H1 (cell line): ENCODE results near the gene METTL22. TPM values are rescaled to one million over a fixed set of nuclear protein-coding genes. Genes with fewer than 3 reads are reported as not detected.

Source experiments
- CTCF ChIA-PET: fragments of 300-600 bp; sonication (Branson Sonifier 250); formaldehyde crosslinking; loops from one replicate; lab custom pipeline; 2021; ENCODE audit not compliant: partially characterized antibody; lab: Charles Lee
- POLR2A ChIA-PET: fragments of 300-600 bp; sonication (Branson Sonifier 250); formaldehyde crosslinking; loops from one replicate; lab custom pipeline; 2021; ENCODE audit warnings: inconsistent platforms; ENCODE audit not compliant: partially characterized antibody; lab: Charles Lee
- DNase-seq, 2 experiments: peaks; one replicate each; pipeline versions ENCODE4 v3.0.0 to v3.0.0-alpha.2; 2010 to 2022; ENCODE audit warnings: low spot score in 2 of 2, low read depth in 1 of 2, mixed read lengths in 1 of 2
- FAIRE-seq: peaks from 2 replicates; lab custom pipeline; 2011; peaks lifted over from hg19 to GRCh38; lab: Jason Lieb, UNC
- H2AFZ ChIP-seq: 2 replicates; pipeline ENCODE4 v1.8.1; 2012; ENCODE audit warnings: low read length, inconsistent platforms
- H2AK5ac ChIP-seq: 2 replicates; pipeline ENCODE4 v1.6.1; 2013; ENCODE audit warnings: low read depth, low read length
- H2BK120ac ChIP-seq: replicated peaks from 2 replicates; pipeline ENCODE3; 2013; ENCODE audit warnings: low read depth, low read length, inconsistent platforms
- H2BK12ac ChIP-seq: 2 replicates; pipeline ENCODE4 v1.6.1; 2013; ENCODE audit warnings: low read depth, low read length
- H2BK15ac ChIP-seq: 2 replicates; pipeline ENCODE4 v1.6.1; 2013; ENCODE audit warnings: low read length
- H2BK20ac ChIP-seq: 2 replicates; pipeline ENCODE4 v1.6.1; 2013; ENCODE audit warnings: low read length
- H2BK5ac ChIP-seq: 2 replicates; pipeline ENCODE4 v1.6.1; 2013; ENCODE audit warnings: low read depth, low read length
- H3K14ac ChIP-seq: 2 replicates; pipeline ENCODE4 v1.6.1; 2013; ENCODE audit warnings: inconsistent platforms; ENCODE audit not compliant: insufficient read length
- H3K18ac ChIP-seq: 2 replicates; pipeline ENCODE4 v1.6.1; 2013; ENCODE audit warnings: low read length; ENCODE audit errors: extremely low read depth
- H3K23ac ChIP-seq: 2 replicates; pipeline ENCODE4 v1.6.1; 2013; ENCODE audit warnings: inconsistent platforms; ENCODE audit not compliant: insufficient read length
- H3K23me2 ChIP-seq: 2 replicates; pipeline ENCODE4 v1.6.1; 2013; ENCODE audit warnings: low read depth, low read length
- H3K27ac ChIP-seq: 2 replicates; pipeline ENCODE4 v1.6.1; 2011; ENCODE audit warnings: low read depth, low read length, inconsistent platforms
- H3K27me3 ChIP-seq, 4 experiments: replicated peaks in 1 of 4; 1 replicate in 1 of 4; 2 replicates in 3 of 4; pipeline versions ENCODE4 v1.6.1 to v1.8.1; 2011 to 2013; ENCODE audit warnings: low read length in 3 of 4, mild to moderate bottlenecking in 3 of 4, inconsistent platforms in 2 of 4, mixed read lengths in 2 of 4, moderate library complexity in 1 of 4; ENCODE audit not compliant: control insufficient read depth in 3 of 4, insufficient read depth in 3 of 4; ENCODE audit errors: extremely low read depth in 1 of 4
- H3K36me3 ChIP-seq, 4 experiments: 2 replicates each; pipeline versions ENCODE4 v1.6.1 to v1.8.1; 2011 to 2013; ENCODE audit warnings: mild to moderate bottlenecking in 4 of 4, low read length in 3 of 4, moderate library complexity in 2 of 4, control low read depth in 1 of 4, inconsistent platforms in 1 of 4; ENCODE audit not compliant: insufficient read depth in 4 of 4, control insufficient read depth in 2 of 4
- H3K4ac ChIP-seq: replicated peaks from 2 replicates; pipeline ENCODE3; 2013; ENCODE audit warnings: low read length, low read depth, mixed read lengths, inconsistent platforms; ENCODE audit not compliant: insufficient read length
- H3K4me1 ChIP-seq, 4 experiments: replicated peaks in 1 of 4; 1 replicate in 1 of 4; 2 replicates in 3 of 4; pipeline versions ENCODE4 v1.6.1 to v1.8.1; 2011 to 2013; ENCODE audit warnings: low read length in 3 of 4, inconsistent platforms in 2 of 4, mixed read lengths in 1 of 4; ENCODE audit not compliant: insufficient read depth in 4 of 4, control insufficient read depth in 3 of 4
- H3K4me2 ChIP-seq, 2 experiments: 2 replicates each; pipeline versions ENCODE4 v1.6.1 to v1.8.1; 2011 to 2013; ENCODE audit warnings: low read depth in 2 of 2, low read length in 2 of 2, control low read depth in 1 of 2, inconsistent platforms in 1 of 2, mild to moderate bottlenecking in 1 of 2; ENCODE audit not compliant: insufficient read depth in 1 of 2
- H3K4me3 ChIP-seq, 4 experiments: fragments of 200-600, 300-600 bp in 1 of 4; sonication (generic), shearing (Covaris generic), sonication (Bioruptor Twin) in 1 of 4; 2 replicates each; pipeline versions ENCODE4 v1.5.1 to v1.8.1; 2011 to 2016; ENCODE audit warnings: low read length in 4 of 4, low read depth in 3 of 4, control low read depth in 2 of 4, inconsistent platforms in 2 of 4, mild to moderate bottlenecking in 2 of 4, mixed read lengths in 1 of 4, moderate library complexity in 1 of 4; ENCODE audit not compliant: insufficient read depth in 2 of 4; ENCODE audit errors: extremely low read depth in 1 of 4
- H3K56ac ChIP-seq: replicated peaks from 2 replicates; pipeline ENCODE3; 2013; ENCODE audit warnings: low read depth, mild to moderate bottlenecking, mixed read lengths, low read length, inconsistent platforms; ENCODE audit not compliant: insufficient read length
- H3K79me1 ChIP-seq: 2 replicates; pipeline ENCODE4 v1.6.1; 2013; ENCODE audit warnings: low read depth, low read length, control low read depth
- H3K79me2 ChIP-seq, 2 experiments: 2 replicates each; pipeline versions ENCODE4 v1.6.1 to v1.8.1; 2012 to 2013; ENCODE audit warnings: low read length in 2 of 2, mild to moderate bottlenecking in 2 of 2, inconsistent platforms in 1 of 2; ENCODE audit not compliant: insufficient read depth in 2 of 2, control insufficient read depth in 1 of 2
- H3K9ac ChIP-seq, 4 experiments: replicated peaks in 1 of 4; 1 replicate in 1 of 4; 2 replicates in 3 of 4; pipeline versions ENCODE4 v1.6.1 to v1.8.1; 2011 to 2013; ENCODE audit warnings: low read depth in 3 of 4, low read length in 3 of 4, control low read depth in 2 of 4, mild to moderate bottlenecking in 2 of 4, moderate library complexity in 2 of 4, inconsistent platforms in 1 of 4; ENCODE audit errors: extremely low read depth in 1 of 4
- H3K9me3 ChIP-seq, 2 experiments: 2 replicates each; pipeline versions ENCODE4 v1.6.1 to v1.8.1; 2012 to 2013; ENCODE audit warnings: mild to moderate bottlenecking in 2 of 2, moderate library complexity in 2 of 2, control low read depth in 1 of 2, inconsistent platforms in 1 of 2, low read depth in 1 of 2, low read length in 1 of 2, mixed read lengths in 1 of 2; ENCODE audit not compliant: insufficient read depth in 2 of 2
- H4K20me1 ChIP-seq, 2 experiments: replicated peaks in 1 of 2; 2 replicates each; pipeline versions ENCODE3 to v1.8.1; 2011 to 2013; ENCODE audit warnings: inconsistent platforms in 2 of 2, low read length in 2 of 2, mild to moderate bottlenecking in 1 of 2; ENCODE audit not compliant: insufficient read depth in 2 of 2, control insufficient read depth in 1 of 2
- H4K5ac ChIP-seq: 2 replicates; pipeline ENCODE4 v1.6.1; 2013; ENCODE audit warnings: low read length, low read depth, mixed read lengths, inconsistent platforms; ENCODE audit not compliant: insufficient read length
- H4K8ac ChIP-seq: 2 replicates; pipeline ENCODE4 v1.8.0; 2013; ENCODE audit warnings: mild to moderate bottlenecking, moderate library complexity, low read length, inconsistent platforms; ENCODE audit not compliant: insufficient read depth; ENCODE audit errors: extremely low read depth
- H4K91ac ChIP-seq: replicated peaks from 2 replicates; pipeline ENCODE3; 2013; ENCODE audit warnings: low read length, mixed read lengths, inconsistent platforms; ENCODE audit not compliant: insufficient read length
- CHD2 ChIP-seq: IDR thresholded peaks from 2 replicates; pipeline ENCODE4 v1.6.1; 2012; ENCODE audit warnings: low read length, improper control_type of control experiment
- GABPA ChIP-seq: IDR thresholded peaks from 2 replicates; pipeline ENCODE4 v1.6.1; 2011; ENCODE audit warnings: mild to moderate bottlenecking, low read length, moderate library complexity, borderline replicate concordance; ENCODE audit not compliant: insufficient read depth
- JUN ChIP-seq: IDR thresholded peaks from 2 replicates; pipeline ENCODE4 v1.6.1; 2011; ENCODE audit warnings: low read depth, mild to moderate bottlenecking, improper control_type of control experiment, low read length
- KDM1A ChIP-seq: fragments of 200-600, 300-600 bp; sonication (generic); IDR thresholded peaks from 2 replicates; pipeline ENCODE4 v1.7.1; 2016; ENCODE audit warnings: mild to moderate bottlenecking, low read length, borderline replicate concordance
- KDM5A ChIP-seq: fragments of 200-600 bp; IDR thresholded peaks from 2 replicates; pipeline ENCODE4 v1.7.1; 2012; ENCODE audit warnings: mild to moderate bottlenecking, low read length, inconsistent platforms, mixed read lengths
- POU5F1 ChIP-seq: IDR thresholded peaks from 2 replicates; pipeline ENCODE4 v1.6.1; 2011; ENCODE audit warnings: low read depth, mild to moderate bottlenecking, low read length, moderate library complexity
- RAD21 ChIP-seq, 2 experiments: IDR thresholded peaks in 1 of 2; conservative IDR thresholded peaks in 1 of 2; 2 replicates each; pipeline ENCODE4 v1.6.1; 2011; ENCODE audit warnings: low read depth in 2 of 2, low read length in 2 of 2, improper control_type of control experiment in 1 of 2, inconsistent platforms in 1 of 2, mild to moderate bottlenecking in 1 of 2, moderate library complexity in 1 of 2
- RFX5 ChIP-seq: IDR thresholded peaks from 2 replicates; pipeline ENCODE4 v1.6.1; 2011; ENCODE audit warnings: low read depth, low read length, improper control_type of control experiment, borderline replicate concordance
- SP1 ChIP-seq: IDR thresholded peaks from 2 replicates; pipeline ENCODE4 v1.6.1; 2011; ENCODE audit warnings: low read depth, low read length
- SUZ12 ChIP-seq: fragments of 200-600 bp; sonication (generic); IDR thresholded peaks from 2 replicates; pipeline ENCODE4 v1.6.1; 2012; ENCODE audit warnings: mild to moderate bottlenecking, inconsistent platforms, low read length, moderate library complexity, mixed read lengths
- TCF12 ChIP-seq: IDR thresholded peaks from 2 replicates; pipeline ENCODE4 v1.6.1; 2011; ENCODE audit warnings: low read depth, mild to moderate bottlenecking, low read length
- WGBS, 2 experiments: shearing (Covaris generic) in 1 of 2; methylation state at CpG; one replicate each; pipeline versions ENCODE4 v1.1.6 to v1.1.7; 2013 to 2015; ENCODE audit warnings: low lambda C conversion rate in 2 of 2, mixed read lengths in 2 of 2, inconsistent platforms in 1 of 2, low coverage in 1 of 2, missing lambda C conversion rate in 1 of 2; ENCODE audit not compliant: insufficient replicate concordance in 2 of 2, insufficient coverage in 1 of 2, insufficient read length in 1 of 2; ENCODE audit errors: extremely low coverage in 1 of 2, missing lambda C conversion rate in 1 of 2; 5-methylcytosine and 5-hydroxymethylcytosine counted together
- polyA plus RNA-seq, 7 experiments: library from polyadenylated mRNA; depleted of rRNA in 3 of 7; stranded (reverse) in 5 of 7; unstranded in 2 of 7; fragments of >200 nt in 5 of 7; fragments of 200-250 nt in 2 of 7; gene quantifications; 1 replicate in 5 of 7; 2 replicates in 1 of 7; 4 replicates in 1 of 7; pipeline versions ENCODE4 v1.2.1 to v1.2.3, GENCODE V29; 2011 to 2013; ENCODE audit warnings: missing spikeins in 2 of 7, mixed read lengths in 2 of 7
- total RNA-seq: library from RNA; stranded (reverse); fragmentation: NEBNext Ultra II Directional; extraction: Animal tissue kit (Norgen Biotek cat#: 25700); gene quantifications from 2 replicates; pipeline ENCODE4 v1.2.1, GENCODE V29; 2021
- TF ChIP-seq, protein P1 (sequence below): IDR thresholded peaks from 2 replicates; pipeline ENCODE4 v1.6.1; 2011; ENCODE audit warnings: low read length, improper control_type of control experiment

METTL22 gene
- total and polyA plus RNA-seq, 2 of the 8 experiments (the other 6 are each of a cell fraction or from before 2014, with no cell fraction given), result 56.7 to 85.2 TPM

GRCh38 chr16:8682551-8683259, 61.2 kb downstream of the METTL22 start:
- H4K20me1 ChIP-seq, result no peaks in the 10 kb centered on the region
- H3K9me3 ChIP-seq, result no peaks in the 10 kb centered on the region
- POLR2A ChIA-PET, result interaction anchor here (0.8 kb wide), 1 partner anchor 149 kb away, joined by 3 read pairs; no protein-coding TSS in a partner anchor
- no peak overlapping the region for H3K27ac ChIP-seq
- H3K79me1 ChIP-seq, result no peaks in the 10 kb centered on the region
- H2BK12ac ChIP-seq, result no peak overlapping the region
- no peak overlapping the region for H3K14ac ChIP-seq
- no peak for DNase-seq
- H3K4ac ChIP-seq, result no peak overlapping the region
- H2AK5ac ChIP-seq, result no peak overlapping the region
- H4K91ac ChIP-seq, result no peak overlapping the region
- no peak overlapping the region for H3K4me3 ChIP-seq
- H3K18ac ChIP-seq, result no peak overlapping the region
- no peak overlapping the region for H4K8ac ChIP-seq
- no peak overlapping the region for H2BK15ac ChIP-seq
- H2BK120ac ChIP-seq, result no peak overlapping the region
- H3K4me1 ChIP-seq, result peaks cover 0 to 4% (median 3%) of the 10 kb centered on the region in 4 experiments; a peak in 4 of 7 replicates
- 89% methylated on average over 9 of the region's 9 CpGs; no CpG with 5 or more reads in 1 of the 2 experiments for WGBS, 2 experiments
- FAIRE-seq, result no peak
- H3K9ac ChIP-seq, result no peak overlapping the region
- no peaks in the 10 kb centered on the region for H3K36me3 ChIP-seq
- H2BK20ac ChIP-seq, result no peak overlapping the region
- H3K27me3 ChIP-seq, result no peaks in the 10 kb centered on the region
- H2BK5ac ChIP-seq, result no peak overlapping the region
- no peak overlapping the region for H2AFZ ChIP-seq
- no peak overlapping the region for H3K56ac ChIP-seq
- H3K23ac ChIP-seq, result no peak overlapping the region
- no peaks in the 10 kb centered on the region for H3K79me2 ChIP-seq
- H4K5ac ChIP-seq, result no peak overlapping the region
- no peaks in the 10 kb centered on the region for H3K23me2 ChIP-seq
- CTCF ChIA-PET, result no interaction called here
- no peak overlapping the region for H3K4me2 ChIP-seq
- TF ChIP-seq KDM1A (no peak), KDM5A (no peak), SUZ12 (no peak), POU5F1 (no peak), RFX5 (no peak), SP1 (no peak), TCF12 (no peak), CHD2 (no peak), GABPA (no peak), JUN (no peak), RAD21 (IDR thresholded peaks at IDR 0.05 in 1 of 2, conservative IDR thresholded peaks at IDR 0.05 in 1 of 2; ENCODE audit: low read depth in 2 of 2, low read length in 2 of 2) (no peak)
- TF ChIP-seq, protein P1, sequence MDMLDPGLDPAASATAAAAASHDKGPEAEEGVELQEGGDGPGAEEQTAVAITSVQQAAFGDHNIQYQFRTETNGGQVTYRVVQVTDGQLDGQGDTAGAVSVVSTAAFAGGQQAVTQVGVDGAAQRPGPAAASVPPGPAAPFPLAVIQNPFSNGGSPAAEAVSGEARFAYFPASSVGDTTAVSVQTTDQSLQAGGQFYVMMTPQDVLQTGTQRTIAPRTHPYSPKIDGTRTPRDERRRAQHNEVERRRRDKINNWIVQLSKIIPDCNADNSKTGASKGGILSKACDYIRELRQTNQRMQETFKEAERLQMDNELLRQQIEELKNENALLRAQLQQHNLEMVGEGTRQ, result no peak
